ENCODE data around the gene PHLPP1.
"Not testable (repeated sequence)": the region's sequence is repeated elsewhere in the genome, so short reads cannot be mapped to it uniquely, and the experiment has no call there.

DNA sequence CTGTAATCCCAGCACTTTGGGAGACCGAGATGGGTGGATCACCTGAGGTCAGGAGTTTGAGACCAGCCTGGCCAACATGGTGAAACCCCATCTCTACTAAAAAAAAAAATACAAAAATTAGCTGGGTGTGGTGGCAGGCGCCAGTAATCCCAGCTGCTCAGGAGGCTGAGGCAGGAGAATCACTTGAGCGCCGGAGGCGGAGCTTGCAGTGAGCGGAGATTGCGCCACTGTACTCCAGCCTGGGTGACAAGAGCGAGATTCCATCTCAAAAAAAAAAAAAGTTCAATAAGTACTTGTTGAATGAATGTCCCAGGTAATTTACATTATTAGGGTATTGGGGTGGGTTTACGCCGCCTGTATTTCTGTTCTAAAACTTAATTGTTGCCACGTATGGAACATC, 5.4 kb upstream of the PHLPP1 start:
- TF ChIP-seq, protein P1, sequence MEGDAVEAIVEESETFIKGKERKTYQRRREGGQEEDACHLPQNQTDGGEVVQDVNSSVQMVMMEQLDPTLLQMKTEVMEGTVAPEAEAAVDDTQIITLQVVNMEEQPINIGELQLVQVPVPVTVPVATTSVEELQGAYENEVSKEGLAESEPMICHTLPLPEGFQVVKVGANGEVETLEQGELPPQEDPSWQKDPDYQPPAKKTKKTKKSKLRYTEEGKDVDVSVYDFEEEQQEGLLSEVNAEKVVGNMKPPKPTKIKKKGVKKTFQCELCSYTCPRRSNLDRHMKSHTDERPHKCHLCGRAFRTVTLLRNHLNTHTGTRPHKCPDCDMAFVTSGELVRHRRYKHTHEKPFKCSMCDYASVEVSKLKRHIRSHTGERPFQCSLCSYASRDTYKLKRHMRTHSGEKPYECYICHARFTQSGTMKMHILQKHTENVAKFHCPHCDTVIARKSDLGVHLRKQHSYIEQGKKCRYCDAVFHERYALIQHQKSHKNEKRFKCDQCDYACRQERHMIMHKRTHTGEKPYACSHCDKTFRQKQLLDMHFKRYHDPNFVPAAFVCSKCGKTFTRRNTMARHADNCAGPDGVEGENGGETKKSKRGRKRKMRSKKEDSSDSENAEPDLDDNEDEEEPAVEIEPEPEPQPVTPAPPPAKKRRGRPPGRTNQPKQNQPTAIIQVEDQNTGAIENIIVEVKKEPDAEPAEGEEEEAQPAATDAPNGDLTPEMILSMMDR (IDR thresholded peaks at IDR 0.05; ENCODE audit: insufficient read depth, low read length, poor library complexity, severe bottlenecking): not testable (repeated sequence)
- not testable (repeated sequence) for TF ChIP-seq EZH2phosphoT487 (conservative IDR thresholded peaks at IDR 0.05; ENCODE audit: low read length)
